ENCODE results near the gene ASPHD1.

ASPHD1 gene

DNA sequence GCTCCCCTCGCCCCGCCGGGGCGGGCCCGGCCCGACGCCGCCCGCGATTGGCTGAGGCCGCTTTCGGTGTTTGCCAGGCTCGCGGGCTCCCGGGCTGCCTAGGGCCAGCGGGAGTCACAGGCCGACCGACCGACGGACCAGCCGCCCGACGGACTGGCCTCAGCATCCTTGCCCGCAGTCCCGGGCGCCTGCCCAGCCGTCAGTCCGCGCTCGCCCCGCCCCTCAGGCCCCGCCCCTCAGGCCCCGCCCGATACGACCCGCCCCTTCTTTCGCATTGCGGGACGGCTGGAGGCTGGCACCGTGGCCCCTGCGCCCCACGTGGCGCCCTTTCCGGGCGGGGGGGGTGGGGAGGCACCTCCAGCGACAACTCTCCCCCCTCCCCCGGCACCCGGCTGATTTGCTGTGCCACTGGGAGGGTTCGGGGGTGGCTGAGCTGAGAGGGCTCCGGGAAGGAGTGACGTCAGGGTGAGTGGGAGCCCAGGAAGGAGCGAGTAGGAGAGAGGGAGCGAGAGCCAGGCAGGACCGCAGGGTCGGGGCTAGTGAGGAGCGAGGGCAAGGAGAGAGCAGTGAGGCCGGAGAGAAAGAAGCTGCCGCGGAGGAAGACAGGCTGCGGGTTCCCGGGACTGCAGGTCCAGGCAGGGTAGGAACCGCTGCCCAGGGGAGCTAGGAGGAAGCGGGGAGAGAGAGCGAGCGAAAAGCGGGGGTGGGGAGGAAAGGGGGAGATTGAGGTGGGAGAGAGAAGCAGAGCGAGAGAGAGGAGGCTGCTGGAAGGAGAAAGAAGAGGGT lies at the start of gene ASPHD1:
TSS of gene ASPHD1 (plus strand) at position 387 of the 786 bp plus-strand sequence. CDS start 484 bp downstream, outside the sequence.
- Histone ChIP-seq H3K27ac (ENCODE audit: low read length) (no peak within 1 kb of the TSS), H3K36me3 (ENCODE audit: control insufficient read depth, insufficient read depth, low read length) (peaks cover 3% of the 10 kb centered on the region; the same call in 1 of the 2 replicates), H3K9me3 (ENCODE audit: control insufficient read depth, insufficient read depth, low read length) (no peaks in the 10 kb centered on the region), H3K4me1 (ENCODE audit: control insufficient read depth, insufficient read depth, low read length) (peaks cover 4% of the 10 kb centered on the region; the same call in 1 of the 2 replicates), H3K27me3 (ENCODE audit: control insufficient read depth, insufficient read depth, low read length) (no peaks in the 10 kb centered on the region), H3K4me3 (ENCODE audit: low read length) (peak within 1 kb of the TSS; percentile 75)
- WGBS (ENCODE audit: insufficient coverage, insufficient read length): no CpG with 5 or more reads among the region's 67 CpGs
- no peak for DNase-seq (ENCODE audit: low read depth, low spot score)

- H3K27me3 ChIP-seq (ENCODE audit: control insufficient read depth, insufficient read depth, low read length): no peaks in the 10 kb centered on the region
- DNase-seq (ENCODE audit: low read depth, low spot score): no peak
- H3K4me1 ChIP-seq (ENCODE audit: control insufficient read depth, insufficient read depth, low read length): no peaks in the 10 kb centered on the region; the same call in 1 of the 2 replicates
- no peak overlapping the region for H3K4me3 ChIP-seq (ENCODE audit: low read length)
- no peaks in the 10 kb centered on the region for H3K36me3 ChIP-seq (ENCODE audit: control insufficient read depth, insufficient read depth, low read length)
- WGBS (ENCODE audit: insufficient coverage, insufficient read length): no CpG with 5 or more reads among the region's 3 CpGs
- H3K27ac ChIP-seq (ENCODE audit: low read length): no peak overlapping the region
- H3K9me3 ChIP-seq (ENCODE audit: control insufficient read depth, insufficient read depth, low read length): no peaks in the 10 kb centered on the region
Measured at GRCh38 chr16:29850998-29851397, 49.3 kb upstream of the ASPHD1 start.

DNA sequence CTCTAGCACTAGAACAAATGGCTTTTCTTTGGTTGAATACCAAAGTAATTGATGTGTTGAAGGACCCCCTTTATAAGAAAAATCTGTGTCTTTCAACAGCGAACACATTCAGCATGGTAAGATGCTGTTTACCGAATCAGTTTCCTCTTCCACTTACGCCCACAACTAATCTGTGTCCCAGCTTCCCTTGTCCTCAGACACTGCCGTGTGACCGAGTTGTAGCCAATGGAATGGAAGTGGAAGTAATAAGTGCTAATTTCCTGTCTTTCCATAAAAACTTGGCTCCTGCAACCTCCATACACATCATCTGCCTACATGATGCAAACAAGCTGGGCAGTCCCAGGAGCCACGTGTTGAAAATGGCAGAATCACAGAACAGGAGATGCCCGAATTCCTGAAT lies 47.6 kb upstream of the ASPHD1 start:
- WGBS (ENCODE audit: insufficient coverage, insufficient read length): no CpG with 5 or more reads among the region's 7 CpGs
- H3K27ac ChIP-seq (ENCODE audit: low read length): no peak overlapping the region
- H3K27me3 ChIP-seq (ENCODE audit: control insufficient read depth, insufficient read depth, low read length): no peaks in the 10 kb centered on the region
- no peak for DNase-seq (ENCODE audit: low read depth, low spot score)
- no peak overlapping the region for H3K4me3 ChIP-seq (ENCODE audit: low read length)
- no peaks in the 10 kb centered on the region; the same call in 1 of the 2 replicates for H3K4me1 ChIP-seq (ENCODE audit: control insufficient read depth, insufficient read depth, low read length)
- no peaks in the 10 kb centered on the region for H3K36me3 ChIP-seq (ENCODE audit: control insufficient read depth, insufficient read depth, low read length)
- no peaks in the 10 kb centered on the region for H3K9me3 ChIP-seq (ENCODE audit: control insufficient read depth, insufficient read depth, low read length)

DNA sequence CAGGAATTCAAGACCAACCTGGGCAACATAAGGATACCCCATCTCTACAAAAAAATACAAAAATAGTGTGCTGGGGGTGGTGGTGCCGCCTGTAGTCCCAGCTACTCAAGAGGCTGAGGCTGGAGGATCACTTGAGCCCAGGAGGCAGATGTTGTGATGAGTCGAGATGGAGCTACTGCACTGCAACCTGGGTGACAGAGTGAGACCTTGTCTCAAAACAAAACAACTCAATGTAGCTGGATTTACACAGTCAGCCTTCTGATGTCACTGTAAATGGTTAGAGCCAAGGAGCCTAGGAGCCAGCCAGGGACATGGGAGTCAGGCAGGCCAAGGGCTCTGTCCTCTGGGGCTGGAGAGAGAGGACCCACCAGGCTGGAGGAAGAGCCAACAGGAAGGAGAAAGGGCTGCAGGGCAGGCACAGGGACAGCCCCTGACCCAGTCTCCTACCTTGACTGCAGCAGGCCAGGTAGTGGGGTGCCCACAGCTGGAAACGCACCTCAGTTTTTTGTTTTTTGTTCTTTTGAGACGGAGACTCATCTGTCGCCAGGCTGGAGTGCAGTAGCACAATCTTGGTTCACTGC lies 45.7 kb upstream of the ASPHD1 start:
- peaks cover 7% of the 10 kb centered on the region for H3K36me3 ChIP-seq (ENCODE audit: control insufficient read depth, insufficient read depth, low read length)
- no peak overlapping the region for H3K27ac ChIP-seq (ENCODE audit: low read length)
- no peaks in the 10 kb centered on the region for H3K4me1 ChIP-seq (ENCODE audit: control insufficient read depth, insufficient read depth, low read length)
- H3K9me3 ChIP-seq (ENCODE audit: control insufficient read depth, insufficient read depth, low read length): no peaks in the 10 kb centered on the region
- no CpG with 5 or more reads among the region's 5 CpGs for WGBS (ENCODE audit: insufficient coverage, insufficient read length)
- no peaks in the 10 kb centered on the region for H3K27me3 ChIP-seq (ENCODE audit: control insufficient read depth, insufficient read depth, low read length)
- DNase-seq (ENCODE audit: low read depth, low spot score): no peak
- H3K4me3 ChIP-seq (ENCODE audit: low read length): no peak overlapping the region

DNA sequence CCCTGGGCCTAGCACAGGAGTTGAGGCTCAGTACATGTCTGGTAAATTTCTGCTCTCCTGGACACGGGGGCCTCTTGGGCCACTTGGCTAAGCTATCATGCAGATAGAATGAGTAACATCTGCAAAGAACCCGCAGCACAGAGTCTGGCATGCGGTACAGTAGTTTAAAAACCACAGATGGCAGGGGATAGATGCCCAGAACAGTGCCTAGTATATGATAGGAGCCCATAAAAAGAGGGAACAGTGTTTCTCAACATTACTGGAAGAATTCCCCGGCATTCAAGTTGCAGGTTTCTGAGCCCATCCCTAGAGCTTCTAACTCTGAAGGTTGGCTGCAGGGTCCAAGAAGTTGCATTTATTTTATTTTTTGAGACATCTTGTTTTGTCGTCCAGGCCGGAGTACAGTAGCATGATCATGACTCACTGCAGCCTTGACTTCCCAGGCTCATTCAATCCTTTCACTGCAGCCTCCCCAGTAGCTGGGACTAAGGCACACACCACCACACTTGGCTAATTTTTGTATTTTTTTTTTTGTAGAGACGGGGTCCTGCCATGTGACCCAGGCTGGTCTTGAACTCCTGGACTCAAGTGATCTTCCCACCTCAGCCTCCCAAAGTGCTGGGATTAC lies 43.0 kb upstream of the ASPHD1 start:
- no peak for DNase-seq (ENCODE audit: low read depth, low spot score)
- Histone ChIP-seq H3K36me3 (ENCODE audit: control insufficient read depth, insufficient read depth, low read length) (peaks cover 13% of the 10 kb centered on the region), H3K4me3 (ENCODE audit: low read length) (no peak overlapping the region), H3K4me1 (ENCODE audit: control insufficient read depth, insufficient read depth, low read length) (no peaks in the 10 kb centered on the region), H3K27ac (ENCODE audit: low read length) (no peak overlapping the region), H3K9me3 (ENCODE audit: control insufficient read depth, insufficient read depth, low read length) (no peaks in the 10 kb centered on the region), H3K27me3 (ENCODE audit: control insufficient read depth, insufficient read depth, low read length) (no peaks in the 10 kb centered on the region)
- no CpG with 5 or more reads among the region's 7 CpGs for WGBS (ENCODE audit: insufficient coverage, insufficient read length)

- no peak overlapping the region for H3K27ac ChIP-seq (ENCODE audit: low read length)
- WGBS (ENCODE audit: insufficient coverage, insufficient read length): no CpG with 5 or more reads among the region's 10 CpGs
Measured at GRCh38 chr16:29858149-29858849, 42.0 kb upstream of the ASPHD1 start.

GRCh38 chr16:29858974-29859373 lies 41.3 kb upstream of the ASPHD1 start:
- Histone ChIP-seq H3K9me3 (ENCODE audit: control insufficient read depth, insufficient read depth, low read length) (no peaks in the 10 kb centered on the region), H3K27me3 (ENCODE audit: control insufficient read depth, insufficient read depth, low read length) (no peaks in the 10 kb centered on the region), H3K27ac (ENCODE audit: low read length) (no peak overlapping the region), H3K36me3 (ENCODE audit: control insufficient read depth, insufficient read depth, low read length) (peaks cover 13% of the 10 kb centered on the region), H3K4me1 (ENCODE audit: control insufficient read depth, insufficient read depth, low read length) (peaks cover 3% of the 10 kb centered on the region; the same call in 1 of the 2 replicates), H3K4me3 (ENCODE audit: low read length) (no peak overlapping the region)
- DNase-seq (ENCODE audit: low read depth, low spot score): no peak
- WGBS (ENCODE audit: insufficient coverage, insufficient read length): no CpG with 5 or more reads among the region's 19 CpGs

More at GRCh38 chr16:29858149-29858849, 42.0 kb upstream of the ASPHD1 start:
- Histone ChIP-seq H3K27me3 (ENCODE audit: control insufficient read depth, insufficient read depth, low read length) (no peaks in the 10 kb centered on the region), H3K9me3 (ENCODE audit: control insufficient read depth, insufficient read depth, low read length) (no peaks in the 10 kb centered on the region), H3K36me3 (ENCODE audit: control insufficient read depth, insufficient read depth, low read length) (peaks cover 13% of the 10 kb centered on the region), H3K4me3 (ENCODE audit: low read length) (no peak overlapping the region), H3K4me1 (ENCODE audit: control insufficient read depth, insufficient read depth, low read length) (no peaks in the 10 kb centered on the region)
- no peak for DNase-seq (ENCODE audit: low read depth, low spot score)

- Histone ChIP-seq H3K9me3 (ENCODE audit: control insufficient read depth, insufficient read depth, low read length) (no peaks in the 10 kb centered on the region), H3K27me3 (ENCODE audit: control insufficient read depth, insufficient read depth, low read length) (no peaks in the 10 kb centered on the region), H3K36me3 (ENCODE audit: control insufficient read depth, insufficient read depth, low read length) (peaks cover 13% of the 10 kb centered on the region), H3K27ac (ENCODE audit: low read length) (no peak overlapping the region), H3K4me3 (ENCODE audit: low read length) (no peak overlapping the region), H3K4me1 (ENCODE audit: control insufficient read depth, insufficient read depth, low read length) (peaks cover 3% of the 10 kb centered on the region; the same call in 1 of the 2 replicates)
- no peak for DNase-seq (ENCODE audit: low read depth, low spot score)
- WGBS (ENCODE audit: insufficient coverage, insufficient read length): no CpG with 5 or more reads among the region's 9 CpGs
Measured at GRCh38 chr16:29860218-29860617, 40.1 kb upstream of the ASPHD1 start.

GRCh38 chr16:29862383-29862883 lies 37.9 kb upstream of the ASPHD1 start:
- Histone ChIP-seq H3K4me1 (ENCODE audit: control insufficient read depth, insufficient read depth, low read length) (peaks cover 3% of the 10 kb centered on the region; the same call in 1 of the 2 replicates), H3K27me3 (ENCODE audit: control insufficient read depth, insufficient read depth, low read length) (no peaks in the 10 kb centered on the region), H3K9me3 (ENCODE audit: control insufficient read depth, insufficient read depth, low read length) (no peaks in the 10 kb centered on the region), H3K27ac (ENCODE audit: low read length) (no peak overlapping the region), H3K4me3 (ENCODE audit: low read length) (peak overlapping the region; percentile 78), H3K36me3 (ENCODE audit: control insufficient read depth, insufficient read depth, low read length) (peaks cover 13% of the 10 kb centered on the region)
- WGBS (ENCODE audit: insufficient coverage, insufficient read length): no CpG with 5 or more reads among the region's 27 CpGs
- no peak for DNase-seq (ENCODE audit: low read depth, low spot score)
